Measurements from ENCODE around the gene ZNF394.

GRCh38 chr7:99448855-99449254, 51.2 kb downstream of the ZNF394 start:
- no peak for TF ChIP-seq SPI1 (IDR thresholded peaks at IDR 0.05; ENCODE audit: borderline replicate concordance, low read depth)
- TF ChIP-seq CTCF (IDR thresholded peaks at IDR 0.05; ENCODE audit: insufficient read depth, low read length): no peak
- no peak for TF ChIP-seq POLR2AphosphoS5 (IDR thresholded peaks at IDR 0.05; ENCODE audit: low read depth)
- TF ChIP-seq REST (IDR thresholded peaks at IDR 0.05; ENCODE audit: insufficient replicate concordance, low read depth): no peak
- no peak for TF ChIP-seq GABPA (IDR thresholded peaks at IDR 0.05; ENCODE audit: low read depth)

Data from HL-60 (cell line).